Activated CD4-positive, alpha-beta memory T cell treated with anti-CD3 and anti-CD28 coated beads for 36 hours (primary cell): ENCODE data around the gene ECSCR. TPM values are rescaled to one million over a fixed set of nuclear protein-coding genes. Genes with fewer than 3 reads are reported as not detected.

Experiments used
- CTCF ChIA-PET: fragments of 350-600 bp; sonication (Branson Sonifier 250); formaldehyde crosslinking; loops from one replicate; lab custom pipeline; 2021; ENCODE audit warnings: antibody characterized with exemption, inconsistent platforms; lab: Charles Lee
- POLR2A ChIA-PET: fragments of 350-600 bp; sonication (Branson Sonifier 250); formaldehyde crosslinking; loops from one replicate; lab custom pipeline; 2021; ENCODE audit warnings: antibody characterized with exemption; lab: Charles Lee
- DNase-seq: peaks from one replicate; pipeline ENCODE4 v3.0.0-alpha.2; 2020
- H3K27ac Mint-ChIP-seq: one replicate; pipeline ENCODE4 v1.8.0; 2021; ENCODE audit warnings: mixed read lengths
- H3K27me3 Mint-ChIP-seq: one replicate; pipeline ENCODE4 v1.8.0; 2021; ENCODE audit warnings: mixed read lengths
- H3K36me3 Mint-ChIP-seq: one replicate; pipeline ENCODE4 v1.8.0; 2021; ENCODE audit warnings: mixed read lengths
- H3K4me1 Mint-ChIP-seq: one replicate; pipeline ENCODE4 v1.8.0; 2021; ENCODE audit warnings: low read depth, mixed read lengths
- H3K4me3 Mint-ChIP-seq: one replicate; pipeline ENCODE4 v1.8.0; 2021; ENCODE audit warnings: mild to moderate bottlenecking, mixed read lengths
- H3K9me3 Mint-ChIP-seq: one replicate; pipeline ENCODE4 v1.8.0; 2021; ENCODE audit warnings: mixed read lengths
- intact Hi-C: fragments of 100-400 bp; cut with micrococcal nuclease; formaldehyde crosslinking; loops from one replicate; pipeline ENCODE4 v1.15.1; 2023
- total RNA-seq, 2 experiments: library from RNA; stranded (reverse); gene quantifications; one replicate each; pipeline ENCODE4 v1.2.3, GENCODE V29; 2021

The ECSCR gene
- total RNA-seq, 2 experiments from 2014 or later, result 3.7 to 4.2 TPM

- H3K27ac Mint-ChIP-seq, result peak overlapping the region; percentile 97
- H3K27me3 Mint-ChIP-seq, result no peaks in the 10 kb centered on the region
- POLR2A ChIA-PET, result interaction anchor here (0.9 to 4.1 kb wide), 10 partner anchors 10 to 104 kb away, joined by 3 to 52 read pairs (median 14); partner anchors contain the start of genes DNAJC18, STING1 and UBE2D2
- no peaks in the 10 kb centered on the region for H3K9me3 Mint-ChIP-seq
- H3K36me3 Mint-ChIP-seq, result no peaks in the 10 kb centered on the region
- CTCF ChIA-PET, result interaction anchor here (0.6 to 4.9 kb wide), 8 partner anchors 10 to 60 kb away, joined by 3 to 29 read pairs (median 5); partner anchors contain the start of gene DNAJC18
- intact Hi-C loops, result loop anchor here (1.0 to 2.0 kb wide), 2 partner anchors 15 to 18 kb away; partner anchors contain the start of gene DNAJC18
- peak; percentile 69 for DNase-seq
- no peak overlapping the region for H3K4me3 Mint-ChIP-seq
- peaks cover 69% of the 10 kb centered on the region for H3K4me1 Mint-ChIP-seq
These were observed 4.8 kb downstream of the ECSCR start for GRCh38 chr5:139457653-139458306.

GRCh38 chr5:139457241-139457640 lies 5.3 kb downstream of the ECSCR start:
- peaks cover 69% of the 10 kb centered on the region for H3K4me1 Mint-ChIP-seq
- intact Hi-C loops, result no loop called here

GRCh38 chr5:139456776-139457175 lies 5.8 kb downstream of the ECSCR start:
- Mint-ChIP-seq H3K4me3 (no peak overlapping the region), H3K36me3 (no peaks in the 10 kb centered on the region), H3K27me3 (no peaks in the 10 kb centered on the region), H3K4me1 (peaks cover 69% of the 10 kb centered on the region), H3K9me3 (no peaks in the 10 kb centered on the region), H3K27ac (no peak overlapping the region)
- peak; percentile 10 for DNase-seq
- intact Hi-C loops, result no loop called here
- ChIA-PET POLR2A (interaction anchor here (1.2 kb wide), 1 partner anchor 9 kb away, joined by 9 read pairs; no protein-coding TSS in a partner anchor), CTCF (interaction anchor here (0.5 to 4.9 kb wide), 5 partner anchors 12 to 61 kb away, joined by 3 to 29 read pairs (median 5); partner anchors contain the start of gene DNAJC18)

More at GRCh38 chr5:139457241-139457640, 5.3 kb downstream of the ECSCR start:
- POLR2A ChIA-PET, result interaction anchor here (1.1 to 4.1 kb wide), 5 partner anchors 9 to 25 kb away, joined by 3 to 52 read pairs (median 33); partner anchors contain the start of gene STING1
- no peaks in the 10 kb centered on the region for H3K27me3 Mint-ChIP-seq
- H3K9me3 Mint-ChIP-seq, result no peaks in the 10 kb centered on the region
- no peaks in the 10 kb centered on the region for H3K36me3 Mint-ChIP-seq
- CTCF ChIA-PET, result interaction anchor here (0.5 to 4.9 kb wide), 8 partner anchors 9 to 60 kb away, joined by 3 to 29 read pairs (median 5); partner anchors contain the start of gene DNAJC18
- peak overlapping the region; percentile 97 for H3K27ac Mint-ChIP-seq
- DNase-seq, result no peak
- H3K4me3 Mint-ChIP-seq, result no peak overlapping the region

- Mint-ChIP-seq H3K9me3 (no peaks in the 10 kb centered on the region), H3K4me3 (no peak overlapping the region), H3K27me3 (no peaks in the 10 kb centered on the region), H3K27ac (peak overlapping the region; percentile 8), H3K4me1 (peaks cover 48% of the 10 kb centered on the region), H3K36me3 (no peaks in the 10 kb centered on the region)
- ChIA-PET CTCF (interaction anchor here (0.7 kb wide), 1 partner anchor 59 kb away, joined by 3 read pairs; no protein-coding TSS in a partner anchor), POLR2A (interaction anchor here (1.5 to 1.6 kb wide), 2 partner anchors 17 to 28 kb away, joined by 5 to 6 read pairs; partner anchors contain the start of gene STING1)
- intact Hi-C loops, result no loop called here
- DNase-seq, result peak; percentile 7
These were observed 7.8 kb downstream of the ECSCR start for GRCh38 chr5:139454568-139455290.

GRCh38 chr5:139453683-139454567 lies 8.6 kb downstream of the ECSCR start:
- Mint-ChIP-seq H3K9me3 (no peaks in the 10 kb centered on the region), H3K36me3 (peaks cover 2% of the 10 kb centered on the region), H3K4me3 (no peak overlapping the region), H3K4me1 (peaks cover 43% of the 10 kb centered on the region), H3K27ac (peak overlapping the region; percentile 70), H3K27me3 (no peaks in the 10 kb centered on the region)
- intact Hi-C loops, result no loop called here
- peak; percentile 28 for DNase-seq
- ChIA-PET CTCF (no interaction called here), POLR2A (no interaction called here)

- intact Hi-C loops, result no loop called here
- no peaks in the 10 kb centered on the region for H3K9me3 Mint-ChIP-seq
These were observed 10.5 kb downstream of the ECSCR start for GRCh38 chr5:139451878-139452660.

GRCh38 chr5:139451176-139451575 lies 11.4 kb downstream of the ECSCR start:
- no peak overlapping the region for H3K4me3 Mint-ChIP-seq
- peaks cover 7% of the 10 kb centered on the region for H3K36me3 Mint-ChIP-seq
- peak; percentile 14 for DNase-seq
- intact Hi-C loops, result no loop called here
- no peaks in the 10 kb centered on the region for H3K27me3 Mint-ChIP-seq
- ChIA-PET CTCF (interaction anchor here (0.7 kb wide), 1 partner anchor 15 kb away, joined by 4 read pairs; no protein-coding TSS in a partner anchor), POLR2A (no interaction called here)
- no peak overlapping the region for H3K27ac Mint-ChIP-seq
- peaks cover 47% of the 10 kb centered on the region for H3K4me1 Mint-ChIP-seq
- H3K9me3 Mint-ChIP-seq, result no peaks in the 10 kb centered on the region

More at GRCh38 chr5:139451878-139452660, 10.5 kb downstream of the ECSCR start:
- peak; percentile 11 for DNase-seq
- Mint-ChIP-seq H3K36me3 (peaks cover 7% of the 10 kb centered on the region), H3K27ac (no peak overlapping the region), H3K4me3 (no peak overlapping the region), H3K4me1 (peaks cover 45% of the 10 kb centered on the region), H3K27me3 (no peaks in the 10 kb centered on the region)
- POLR2A ChIA-PET, result no interaction called here
- CTCF ChIA-PET, result no interaction called here

GRCh38 chr5:139446956-139447779 lies 15.4 kb downstream of the ECSCR start:
- Mint-ChIP-seq H3K27me3 (no peaks in the 10 kb centered on the region), H3K4me1 (peaks cover 67% of the 10 kb centered on the region), H3K9me3 (no peaks in the 10 kb centered on the region), H3K36me3 (peaks cover 7% of the 10 kb centered on the region), H3K27ac (peak overlapping the region; percentile 93), H3K4me3 (peak overlapping the region; percentile 7)
- peak; percentile 72 for DNase-seq
- POLR2A ChIA-PET, result interaction anchor here (0.8 to 7.5 kb wide), 10 partner anchors 9 to 145 kb away, joined by 3 to 69 read pairs (median 9); partner anchors contain the start of genes DNAJC18, SMIM33 and STING1
- intact Hi-C loops, result loop anchor here (1.0 to 5.0 kb wide), 7 partner anchors 8 to 990 kb away; partner anchors contain the start of genes DNAJC18 and STING1
- CTCF ChIA-PET, result interaction anchor here (0.9 to 2.7 kb wide), 8 partner anchors 9 to 106 kb away, joined by 3 to 16 read pairs (median 4); partner anchors contain the start of genes DNAJC18, PAIP2 and STING1

GRCh38 chr5:139445325-139446170 lies 17.0 kb downstream of the ECSCR start:
- Mint-ChIP-seq H3K36me3 (peaks cover 7% of the 10 kb centered on the region), H3K27me3 (no peaks in the 10 kb centered on the region), H3K4me3 (no peak overlapping the region), H3K4me1 (peaks cover 77% of the 10 kb centered on the region), H3K27ac (peak overlapping the region; percentile 93), H3K9me3 (no peaks in the 10 kb centered on the region)
- intact Hi-C loops, result loop anchor here (5.0 kb wide), 1 partner anchor 988 kb away; no protein-coding TSS in a partner anchor
- ChIA-PET CTCF (interaction anchor here (0.5 to 3.2 kb wide), 7 partner anchors 9 to 69 kb away, joined by 3 to 14 read pairs (median 3); partner anchors contain the start of gene STING1), POLR2A (interaction anchor here (1.1 to 7.5 kb wide), 6 partner anchors 7 to 36 kb away, joined by 3 to 69 read pairs (median 30); partner anchors contain the start of genes DNAJC18, SMIM33 and STING1)
- DNase-seq, result no peak
